ENCODE measurements around the gene SPRED1.

The SPRED1 gene

GRCh38 chr15:38225381-38225780 lies 27.3 kb upstream of the SPRED1 start:
- TF ChIP-seq SPI1 (IDR thresholded peaks at IDR 0.05; ENCODE audit: borderline replicate concordance, low read depth) (no peak), POLR2AphosphoS5 (IDR thresholded peaks at IDR 0.05; ENCODE audit: low read depth) (no peak), GABPA (IDR thresholded peaks at IDR 0.05; ENCODE audit: low read depth) (no peak), CTCF (IDR thresholded peaks at IDR 0.05; ENCODE audit: insufficient read depth, low read length) (no peak)
- TF ChIP-seq, protein P1, sequence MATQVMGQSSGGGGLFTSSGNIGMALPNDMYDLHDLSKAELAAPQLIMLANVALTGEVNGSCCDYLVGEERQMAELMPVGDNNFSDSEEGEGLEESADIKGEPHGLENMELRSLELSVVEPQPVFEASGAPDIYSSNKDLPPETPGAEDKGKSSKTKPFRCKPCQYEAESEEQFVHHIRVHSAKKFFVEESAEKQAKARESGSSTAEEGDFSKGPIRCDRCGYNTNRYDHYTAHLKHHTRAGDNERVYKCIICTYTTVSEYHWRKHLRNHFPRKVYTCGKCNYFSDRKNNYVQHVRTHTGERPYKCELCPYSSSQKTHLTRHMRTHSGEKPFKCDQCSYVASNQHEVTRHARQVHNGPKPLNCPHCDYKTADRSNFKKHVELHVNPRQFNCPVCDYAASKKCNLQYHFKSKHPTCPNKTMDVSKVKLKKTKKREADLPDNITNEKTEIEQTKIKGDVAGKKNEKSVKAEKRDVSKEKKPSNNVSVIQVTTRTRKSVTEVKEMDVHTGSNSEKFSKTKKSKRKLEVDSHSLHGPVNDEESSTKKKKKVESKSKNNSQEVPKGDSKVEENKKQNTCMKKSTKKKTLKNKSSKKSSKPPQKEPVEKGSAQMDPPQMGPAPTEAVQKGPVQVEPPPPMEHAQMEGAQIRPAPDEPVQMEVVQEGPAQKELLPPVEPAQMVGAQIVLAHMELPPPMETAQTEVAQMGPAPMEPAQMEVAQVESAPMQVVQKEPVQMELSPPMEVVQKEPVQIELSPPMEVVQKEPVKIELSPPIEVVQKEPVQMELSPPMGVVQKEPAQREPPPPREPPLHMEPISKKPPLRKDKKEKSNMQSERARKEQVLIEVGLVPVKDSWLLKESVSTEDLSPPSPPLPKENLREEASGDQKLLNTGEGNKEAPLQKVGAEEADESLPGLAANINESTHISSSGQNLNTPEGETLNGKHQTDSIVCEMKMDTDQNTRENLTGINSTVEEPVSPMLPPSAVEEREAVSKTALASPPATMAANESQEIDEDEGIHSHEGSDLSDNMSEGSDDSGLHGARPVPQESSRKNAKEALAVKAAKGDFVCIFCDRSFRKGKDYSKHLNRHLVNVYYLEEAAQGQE (IDR thresholded peaks at IDR 0.05; ENCODE audit: insufficient replicate concordance, low read depth): no peak

GRCh38 chr15:38226608-38227266 lies 25.9 kb upstream of the SPRED1 start:
- H3K27ac ChIP-seq (replicated peaks): no peak overlapping the region
- TF ChIP-seq, protein P1 (IDR thresholded peaks at IDR 0.05; ENCODE audit: insufficient replicate concordance, low read depth): no peak
- no peak for TF ChIP-seq CTCF (IDR thresholded peaks at IDR 0.05; ENCODE audit: insufficient read depth, low read length)
- TF ChIP-seq POLR2AphosphoS5 (IDR thresholded peaks at IDR 0.05; ENCODE audit: low read depth): no peak
- TF ChIP-seq GABPA (IDR thresholded peaks at IDR 0.05; ENCODE audit: low read depth): no peak
- no peak for TF ChIP-seq SPI1 (IDR thresholded peaks at IDR 0.05; ENCODE audit: borderline replicate concordance, low read depth)
- no peak overlapping the region for H3K4me3 ChIP-seq (replicated peaks; ENCODE audit: insufficient read depth, low read length)
- H3K27me3 ChIP-seq (ENCODE audit: insufficient read depth, poor library complexity, severe bottlenecking): no peaks in the 10 kb centered on the region
- DNase-seq (ENCODE audit: low read depth in 1 of 2, low spot score in 1 of 2): no peak

More at GRCh38 chr15:38225381-38225780, 27.3 kb upstream of the SPRED1 start:
- Histone ChIP-seq H3K27ac (replicated peaks) (no peak overlapping the region), H3K27me3 (ENCODE audit: insufficient read depth, poor library complexity, severe bottlenecking) (no peaks in the 10 kb centered on the region), H3K4me3 (replicated peaks; ENCODE audit: insufficient read depth, low read length) (no peak overlapping the region)
- no peak for DNase-seq (ENCODE audit: low read depth in 1 of 2, low spot score in 1 of 2)

DNA sequence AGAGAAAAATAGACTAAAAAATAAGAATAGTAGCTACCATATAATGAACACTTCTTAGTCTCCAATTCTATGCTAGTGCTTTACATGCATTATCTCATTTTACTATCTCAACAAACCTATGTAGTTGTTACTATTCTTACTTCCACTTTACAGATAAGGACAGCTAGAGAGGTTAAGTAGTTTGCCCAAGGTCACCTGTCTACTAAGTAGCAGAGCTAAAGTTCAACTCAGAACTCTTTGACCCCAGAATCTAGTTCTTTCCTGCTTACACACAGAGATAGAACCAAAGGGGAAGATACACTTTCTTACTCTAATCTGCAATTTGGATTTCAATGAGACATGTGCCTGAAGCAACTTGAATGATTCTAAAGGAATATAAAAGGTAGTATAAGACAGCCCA lies 24.7 kb upstream of the SPRED1 start:
- Histone ChIP-seq H3K4me3 (replicated peaks; ENCODE audit: insufficient read depth, low read length) (no peak overlapping the region), H3K27ac (replicated peaks) (no peak overlapping the region), H3K27me3 (ENCODE audit: insufficient read depth, poor library complexity, severe bottlenecking) (no peaks in the 10 kb centered on the region)
- DNase-seq (ENCODE audit: low read depth in 1 of 2, low spot score in 1 of 2): no peak
- TF ChIP-seq SPI1 (IDR thresholded peaks at IDR 0.05; ENCODE audit: borderline replicate concordance, low read depth): no peak

DNA sequence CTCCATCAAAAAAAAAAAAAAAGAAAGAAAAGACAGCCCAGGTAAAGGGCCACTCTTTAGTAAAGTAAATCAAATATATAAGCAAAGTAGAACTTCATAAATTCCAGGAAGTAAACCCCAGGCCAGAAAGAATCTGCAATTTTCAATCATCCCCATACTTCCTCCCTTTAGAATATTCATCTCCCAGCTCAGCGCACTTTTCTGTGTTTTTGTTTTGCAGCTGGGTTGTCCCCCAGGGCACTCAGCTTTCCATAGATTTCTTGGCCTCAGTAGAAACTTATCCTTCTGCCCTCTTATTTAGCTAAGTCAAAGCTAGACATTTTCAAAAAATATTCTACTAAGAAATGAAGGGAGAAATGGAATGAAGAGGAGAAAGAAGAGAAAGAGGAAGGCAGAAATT lies 24.0 kb upstream of the SPRED1 start:
- Histone ChIP-seq H3K4me3 (replicated peaks; ENCODE audit: insufficient read depth, low read length) (no peak overlapping the region), H3K27ac (replicated peaks) (no peak overlapping the region), H3K27me3 (ENCODE audit: insufficient read depth, poor library complexity, severe bottlenecking) (no peaks in the 10 kb centered on the region)
- no peak for DNase-seq (ENCODE audit: low read depth in 1 of 2, low spot score in 1 of 2)
- TF ChIP-seq CTCF (IDR thresholded peaks at IDR 0.05; ENCODE audit: insufficient read depth, low read length) (no peak), POLR2AphosphoS5 (IDR thresholded peaks at IDR 0.05; ENCODE audit: low read depth) (no peak), SPI1 (IDR thresholded peaks at IDR 0.05; ENCODE audit: borderline replicate concordance, low read depth) (no peak), GABPA (IDR thresholded peaks at IDR 0.05; ENCODE audit: low read depth) (no peak)
- TF ChIP-seq, protein P1 (IDR thresholded peaks at IDR 0.05; ENCODE audit: insufficient replicate concordance, low read depth): no peak

Measured in HL-60 (cell line).